Measurements from ENCODE around the gene ADRB2.

Gene ADRB2

GRCh38 chr5:148856424-148856823 lies 30.0 kb downstream of the ADRB2 start:
- Histone ChIP-seq H3K4me1 (peaks cover 21% of the 10 kb centered on the region), H3K27ac (no peak overlapping the region), H3K36me3 (ENCODE audit: control insufficient read depth, insufficient read depth, low read length) (no peaks in the 10 kb centered on the region), H3K79me2 (no peaks in the 10 kb centered on the region), H3K9me3 (ENCODE audit: control insufficient read depth, low read length) (no peaks in the 10 kb centered on the region), H2AFZ (peak overlapping the region; percentile 9), H3K4me3 (ENCODE audit: low read depth, low read length) (no peak overlapping the region), H3K9ac (no peak overlapping the region), H3K4me2 (ENCODE audit: low read length) (no peak overlapping the region), H3K27me3 (ENCODE audit: control insufficient read depth, insufficient read depth, low read length) (no peaks in the 10 kb centered on the region)
- TF ChIP-seq CTCF (IDR thresholded peaks at IDR 0.05), result no peak

- no peak overlapping the region for H3K9ac ChIP-seq
- H3K27ac ChIP-seq, result no peak overlapping the region
- no peak overlapping the region for H3K4me2 ChIP-seq (ENCODE audit: low read length)
- H3K27me3 ChIP-seq (ENCODE audit: control insufficient read depth, insufficient read depth, low read length), result no peaks in the 10 kb centered on the region
- H2AFZ ChIP-seq, result no peak overlapping the region
- no peak for TF ChIP-seq CTCF (IDR thresholded peaks at IDR 0.05)
- H3K4me1 ChIP-seq, result peaks cover 19% of the 10 kb centered on the region
- H3K79me2 ChIP-seq, result no peaks in the 10 kb centered on the region
- no peaks in the 10 kb centered on the region for H3K9me3 ChIP-seq (ENCODE audit: control insufficient read depth, low read length)
- no peaks in the 10 kb centered on the region for H3K36me3 ChIP-seq (ENCODE audit: control insufficient read depth, insufficient read depth, low read length)
- H3K4me3 ChIP-seq (ENCODE audit: low read depth, low read length), result no peak overlapping the region
Measured at GRCh38 chr5:148857474-148857873, 31.1 kb downstream of the ADRB2 start.

- H3K4me3 ChIP-seq (ENCODE audit: low read depth, low read length), result no peak overlapping the region
- peaks cover 22% of the 10 kb centered on the region for H3K4me1 ChIP-seq
- H3K9ac ChIP-seq, result no peak overlapping the region
- H3K4me2 ChIP-seq (ENCODE audit: low read length), result no peak overlapping the region
- no peaks in the 10 kb centered on the region for H3K9me3 ChIP-seq (ENCODE audit: control insufficient read depth, low read length)
- H3K79me2 ChIP-seq, result no peaks in the 10 kb centered on the region
- no peak overlapping the region for H3K27ac ChIP-seq
- no peaks in the 10 kb centered on the region for H3K27me3 ChIP-seq (ENCODE audit: control insufficient read depth, insufficient read depth, low read length)
- TF ChIP-seq CTCF (IDR thresholded peaks at IDR 0.05), result no peak
- H3K36me3 ChIP-seq (ENCODE audit: control insufficient read depth, insufficient read depth, low read length), result no peaks in the 10 kb centered on the region
- H2AFZ ChIP-seq, result no peak overlapping the region
Measured at GRCh38 chr5:148858106-148858505, 31.7 kb downstream of the ADRB2 start.

- TF ChIP-seq CTCF (IDR thresholded peaks at IDR 0.05), result no peak
- Histone ChIP-seq H3K36me3 (ENCODE audit: control insufficient read depth, insufficient read depth, low read length) (no peaks in the 10 kb centered on the region), H2AFZ (no peak overlapping the region), H3K9me3 (ENCODE audit: control insufficient read depth, low read length) (no peaks in the 10 kb centered on the region), H3K27me3 (ENCODE audit: control insufficient read depth, insufficient read depth, low read length) (no peaks in the 10 kb centered on the region), H3K9ac (no peak overlapping the region), H3K79me2 (no peaks in the 10 kb centered on the region), H3K27ac (no peak overlapping the region), H3K4me1 (peaks cover 24% of the 10 kb centered on the region), H3K4me2 (ENCODE audit: low read length) (no peak overlapping the region), H3K4me3 (ENCODE audit: low read depth, low read length) (no peak overlapping the region)
Measured at GRCh38 chr5:148858547-148858946, 32.1 kb downstream of the ADRB2 start.

- Histone ChIP-seq H3K9me3 (ENCODE audit: control insufficient read depth, low read length) (no peaks in the 10 kb centered on the region), H3K27me3 (ENCODE audit: control insufficient read depth, insufficient read depth, low read length) (no peaks in the 10 kb centered on the region), H3K36me3 (ENCODE audit: control insufficient read depth, insufficient read depth, low read length) (no peaks in the 10 kb centered on the region), H3K27ac (no peak overlapping the region), H3K9ac (no peak overlapping the region), H3K4me2 (ENCODE audit: low read length) (no peak overlapping the region), H3K4me1 (peaks cover 35% of the 10 kb centered on the region), H2AFZ (no peak overlapping the region), H3K79me2 (no peaks in the 10 kb centered on the region), H3K4me3 (ENCODE audit: low read depth, low read length) (no peak overlapping the region)
- no peak for TF ChIP-seq CTCF (IDR thresholded peaks at IDR 0.05)
Measured at GRCh38 chr5:148859703-148860102, 33.3 kb downstream of the ADRB2 start.

All from parathyroid adenoma (tissue), 2 donors.